Stimulated activated CD8-positive, alpha-beta memory T cell treated with anti-CD3 and anti-CD28 coated beads, Interleukin-12 subunit alpha, Interleukin-12 subunit beta, amount 100 ng/mL, for 24 hours (primary cell): ENCODE data around the gene GNL3L.
"Not testable (repeated sequence)": the region's sequence is repeated elsewhere in the genome, so short reads cannot be mapped to it uniquely, and the experiment has no call there.

Experiments used
- DNase-seq: peaks from one replicate; pipeline ENCODE4 v3.0.0-alpha.2; 2020; ENCODE audit errors: extremely low read depth

The GNL3L gene

GRCh38 chrX:54529552-54530356, at the start of gene GNL3L:
TSS of gene GNL3L (plus strand) at chrX:54530219. CDS start at chrX:54532567, 2,348 bp downstream.
- DNase-seq: peak; percentile 53

DNA sequence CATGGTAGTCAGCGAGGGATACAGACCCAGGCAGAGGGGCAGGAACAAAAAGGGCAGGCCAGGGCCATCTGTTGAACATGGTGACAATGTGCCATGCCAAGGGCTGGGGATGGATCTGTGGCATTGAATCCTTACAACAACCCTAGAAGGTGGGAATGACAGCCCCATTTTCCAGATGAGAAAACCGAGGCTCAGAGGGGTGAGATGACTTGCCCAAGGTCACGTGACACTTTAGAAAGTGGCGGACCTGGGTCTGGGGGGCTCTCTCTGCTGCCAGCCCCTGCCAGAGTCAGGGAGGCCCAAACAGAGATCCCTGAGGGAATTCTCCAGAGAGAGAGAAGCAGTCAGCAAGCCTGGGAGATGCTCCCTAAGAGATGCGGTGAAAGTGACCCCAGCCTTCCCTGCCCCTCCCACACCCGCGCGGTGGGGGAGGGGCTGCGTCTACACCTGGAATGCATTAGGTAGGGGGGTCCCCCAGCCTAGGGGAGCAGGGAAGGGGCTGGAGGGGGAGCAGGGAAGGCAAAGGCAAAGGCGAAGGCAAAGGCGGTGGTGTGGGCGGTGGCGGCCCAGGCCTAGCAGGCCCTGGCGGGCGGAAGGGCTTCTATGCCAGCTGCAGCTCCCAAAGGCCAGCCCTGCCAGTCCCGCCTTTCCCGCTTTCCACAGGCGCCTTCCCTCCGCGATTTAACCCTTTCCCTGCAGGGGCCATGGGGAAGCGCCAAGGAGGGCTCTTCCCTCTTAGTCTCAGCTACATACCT, 47.0 kb upstream of the GNL3L start:
- DNase-seq: no peak

GRCh38 chrX:54483946-54484345, 46.1 kb upstream of the GNL3L start:
- DNase-seq: no peak

DNA sequence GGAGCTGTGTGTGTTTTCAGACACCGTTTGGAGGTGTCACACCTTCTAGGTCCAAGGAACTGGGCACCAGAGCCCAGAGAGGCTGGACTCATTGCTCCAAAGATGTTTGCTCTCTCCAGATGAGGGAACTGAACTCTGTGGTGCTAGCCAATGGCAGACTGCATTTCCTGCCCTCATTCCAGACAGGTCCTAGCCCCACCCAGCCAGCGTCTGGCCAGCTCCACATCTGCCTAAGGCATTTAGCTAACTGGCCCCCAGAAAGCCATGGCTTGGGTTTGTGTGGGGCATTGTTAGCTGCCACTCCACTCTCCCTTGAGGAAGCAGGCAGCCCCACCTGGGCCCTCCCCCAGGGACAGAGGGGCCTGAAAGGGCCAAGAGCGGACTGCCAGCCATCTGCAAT, 45.4 kb upstream of the GNL3L start:
- DNase-seq: no peak

GRCh38 chrX:54489819-54490218, 40.2 kb upstream of the GNL3L start:
- not testable (repeated sequence) for DNase-seq

DNA sequence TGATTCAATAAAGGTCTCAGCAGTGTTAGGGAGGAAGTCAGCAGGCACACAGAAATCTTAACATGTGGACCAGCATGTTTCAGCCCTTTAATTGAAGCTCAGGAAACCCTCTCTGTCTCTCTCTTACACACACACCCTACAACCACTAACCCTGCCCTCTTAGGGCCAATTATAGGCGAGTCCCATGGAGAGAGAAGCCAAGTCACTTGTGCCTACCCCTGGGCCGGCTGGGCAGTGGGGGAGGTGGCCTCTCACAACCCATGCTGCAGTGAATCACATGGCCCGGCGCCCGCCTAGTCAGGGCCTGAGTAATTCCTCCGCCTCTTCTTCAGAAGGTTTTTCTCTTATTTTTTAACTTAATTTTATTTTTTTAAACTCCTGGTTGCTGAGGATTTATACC, 37.7 kb upstream of the GNL3L start:
- DNase-seq: no peak

- no peak for DNase-seq
Observed at GRCh38 chrX:54494166-54494988, 35.6 kb upstream of the GNL3L start.

DNA sequence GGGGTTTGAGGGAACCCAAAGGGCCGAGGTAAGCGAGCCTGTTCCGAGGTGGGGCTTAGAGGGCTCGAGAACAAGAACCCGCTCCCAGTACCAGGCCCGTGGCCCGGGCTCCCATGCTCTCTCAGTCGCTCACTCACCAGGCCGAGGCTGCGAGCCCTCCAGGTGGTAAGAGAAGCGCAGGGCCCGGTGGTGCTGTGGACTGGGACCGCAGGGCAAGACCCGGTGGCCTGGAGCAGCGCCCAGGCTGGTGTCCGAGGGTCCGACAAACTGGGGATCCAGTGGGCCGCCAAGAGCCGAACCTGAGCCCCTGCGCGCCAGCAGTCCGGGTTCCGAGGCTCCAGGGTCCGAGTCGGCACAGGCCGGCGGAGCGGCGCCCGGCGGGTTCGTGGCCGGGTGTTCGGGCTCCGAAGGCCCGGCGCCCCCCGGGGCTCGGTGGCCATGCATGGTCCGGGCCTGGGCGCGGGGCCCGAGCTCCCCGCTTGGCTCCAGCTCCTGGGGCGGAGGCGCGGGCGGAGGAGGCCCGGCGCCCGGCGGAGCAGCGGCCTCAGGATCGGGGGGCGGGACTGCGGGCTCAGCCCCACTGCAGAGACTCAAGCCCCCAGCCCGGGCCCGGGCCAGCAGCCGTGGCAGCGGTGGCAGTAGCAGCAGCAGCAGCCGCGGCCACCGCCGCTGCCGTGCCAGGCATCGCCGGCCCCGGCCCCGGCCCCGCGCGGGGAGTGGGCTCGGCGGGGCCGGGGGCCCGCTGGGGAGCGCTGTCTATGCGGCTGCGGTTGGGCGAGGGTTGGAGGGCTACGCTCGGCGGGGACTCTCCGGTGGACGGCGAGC, 34.8 kb upstream of the GNL3L start:
- no peak for DNase-seq

GRCh38 chrX:54495814-54496516, 34.1 kb upstream of the GNL3L start, which contains the start of gene FGD1:
TSS of gene FGD1 (minus strand) at chrX:54496234. CDS start at chrX:54495432, 802 bp downstream.
- DNase-seq: no peak

DNA sequence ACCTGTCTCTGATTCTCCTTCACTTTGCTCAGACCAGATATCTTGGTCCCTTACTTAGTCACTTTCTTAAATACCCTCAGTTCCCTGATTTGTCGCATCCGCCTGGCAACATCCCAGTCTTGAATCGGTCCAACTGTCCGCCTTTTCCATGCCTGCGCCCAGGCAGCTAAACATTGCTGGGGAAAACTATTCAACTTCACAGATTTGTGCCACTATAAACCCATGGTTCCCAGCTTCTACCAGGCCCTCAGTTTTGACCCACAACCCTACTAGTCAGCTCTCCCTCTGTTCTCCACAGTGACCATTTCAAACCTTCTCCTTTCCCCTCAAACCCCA, 33.5 kb upstream of the GNL3L start:
- DNase-seq: no peak

DNA sequence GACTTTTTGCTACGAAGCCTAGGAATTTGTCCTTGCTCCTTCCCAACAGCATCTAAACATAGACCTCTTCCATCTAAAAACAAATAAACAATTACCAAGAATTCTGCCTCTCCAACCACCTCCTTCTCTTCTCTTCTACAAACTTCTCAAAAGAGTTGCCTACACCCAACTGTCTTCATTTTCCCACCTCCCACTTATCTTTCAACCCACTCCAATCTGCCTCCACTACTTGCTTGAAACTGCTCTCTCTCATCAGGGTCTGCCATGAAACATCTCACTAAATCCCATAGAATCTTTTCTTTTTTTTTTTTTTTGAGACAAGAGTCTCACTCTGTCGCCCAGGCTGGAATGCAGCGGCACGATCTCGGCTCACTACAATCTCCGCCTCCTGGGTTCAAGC, 33.1 kb upstream of the GNL3L start:
- no peak for DNase-seq

DNA sequence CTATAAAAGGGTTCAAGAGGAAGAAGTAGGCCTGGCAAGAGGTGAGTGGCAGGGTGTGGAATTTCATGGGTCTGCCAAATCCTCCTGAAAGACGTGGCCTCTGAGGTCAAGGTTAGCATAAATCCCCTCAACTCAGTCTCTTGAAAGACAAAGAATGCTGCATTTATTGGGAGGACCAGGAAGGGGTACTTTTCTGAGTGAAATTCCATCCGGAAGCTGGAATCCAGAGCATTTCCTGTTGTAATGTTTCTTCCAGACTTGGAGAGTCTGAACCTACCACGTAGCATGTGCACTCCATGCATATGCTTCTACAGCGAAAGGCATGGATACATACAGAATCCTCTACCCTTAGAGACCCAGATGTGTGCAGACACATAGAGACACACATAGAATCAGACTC, 20.6 kb upstream of the GNL3L start:
- no peak for DNase-seq

- DNase-seq: no peak
Observed at GRCh38 chrX:54529151-54529550, 868 bp upstream of the GNL3L start.

- no peak for DNase-seq
Observed at GRCh38 chrX:54530357-54530900, 410 bp downstream of the GNL3L start.

GRCh38 chrX:54534271-54534670, 4.3 kb downstream of the GNL3L start:
- DNase-seq: no peak

GRCh38 chrX:54540289-54540688, 10.3 kb downstream of the GNL3L start:
- no peak for DNase-seq

GRCh38 chrX:54542239-54542638, 12.2 kb downstream of the GNL3L start:
- DNase-seq: not testable (repeated sequence)

- no peak for DNase-seq
Observed at GRCh38 chrX:54550821-54551220, 20.8 kb downstream of the GNL3L start.

DNA sequence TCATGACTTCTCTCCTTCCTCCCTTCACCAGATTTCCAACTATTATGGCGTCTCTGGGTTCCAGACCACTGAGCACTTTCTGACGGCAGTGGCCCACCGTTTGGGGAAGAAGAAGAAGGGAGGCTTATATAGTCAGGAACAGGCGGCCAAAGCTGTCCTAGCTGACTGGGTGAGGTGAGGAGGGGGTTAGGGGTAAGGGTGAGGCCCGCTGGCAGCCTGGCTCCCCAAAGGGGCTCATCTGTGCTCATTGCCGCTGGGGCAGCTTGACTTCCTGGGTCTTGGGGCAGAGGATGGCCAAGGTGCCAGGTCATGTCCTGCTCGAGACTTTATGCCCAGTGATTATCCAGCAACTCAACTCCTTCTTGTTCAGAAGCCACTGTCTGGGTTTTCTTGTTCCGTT, 21.8 kb downstream of the GNL3L start:
- DNase-seq: no peak

- not testable (repeated sequence) for DNase-seq
Observed at GRCh38 chrX:54555006-54555405, 25.0 kb downstream of the GNL3L start.
